Panc1 (cell line): Measurements from ENCODE around the gene TRDN. TPM values are rescaled to one million over a fixed set of nuclear protein-coding genes. Genes with fewer than 3 reads are reported as not detected.

Experiments used
- ATAC-seq: fragments of 200-7000 bp; cut with Tn5 transposase; 2 replicates; pipeline ENCODE4 v1.9.1; 2020; ENCODE audit warnings: mild to moderate bottlenecking, moderate library complexity
- BruUV-seq: library from RNA; stranded (reverse); fragments of 400-500 nt; replicated peaks from 2 replicates; lab custom pipeline; 2021; lab: Mats Ljungman, UMichigan
- CTCF ChIA-PET: fragments of 300-600 bp; sonication (Branson Sonifier 250); formaldehyde crosslinking; loops from one replicate; lab custom pipeline; 2022; ENCODE audit warnings: antibody characterized with exemption; lab: Charles Lee
- POLR2A ChIA-PET: fragments of 300-600 bp; sonication (Branson Sonifier 250); formaldehyde crosslinking; loops from one replicate; lab custom pipeline; 2022; ENCODE audit warnings: antibody characterized with exemption; lab: Charles Lee
- DNase-seq: peaks from one replicate; pipeline ENCODE4 v3.0.0-alpha.2; 2010; ENCODE audit warnings: low read depth, low spot score
- H3K27ac ChIP-seq: 2 replicates; pipeline ENCODE4 v1.5.1; 2011; ENCODE audit warnings: mild to moderate bottlenecking, low read length, inconsistent platforms
- H3K27me3 ChIP-seq: fragments of 200-500 bp; sonication (Bioruptor generic); 2 replicates; pipeline ENCODE4 v1.6.0; 2014; ENCODE audit warnings: low read length, inconsistent platforms; ENCODE audit not compliant: control insufficient read depth, insufficient read depth
- H3K36me3 ChIP-seq: fragments of 200-500 bp; sonication (Bioruptor generic); 2 replicates; pipeline ENCODE4 v1.5.1; 2014; ENCODE audit warnings: inconsistent platforms, mild to moderate bottlenecking, low read length, moderate library complexity; ENCODE audit not compliant: control insufficient read depth, insufficient read depth
- H3K4me1 ChIP-seq: 2 replicates; pipeline ENCODE4 v1.5.1; 2011; ENCODE audit warnings: inconsistent platforms, mild to moderate bottlenecking, low read length, moderate library complexity; ENCODE audit not compliant: control insufficient read depth, insufficient read depth
- H3K4me3 ChIP-seq, 2 experiments: 2 replicates each; pipeline ENCODE4 v1.5.1; 2011 to 2012; ENCODE audit warnings: low read depth in 2 of 2, low read length in 2 of 2, mild to moderate bottlenecking in 2 of 2, inconsistent platforms in 1 of 2, moderate library complexity in 1 of 2
- H3K9me3 ChIP-seq: fragments of 200-500 bp; sonication (Bioruptor generic); 2 replicates; pipeline ENCODE4 v1.5.1; 2014; ENCODE audit warnings: low read depth, mild to moderate bottlenecking, inconsistent platforms, low read length, moderate library complexity; ENCODE audit not compliant: control insufficient read depth, insufficient read depth
- POLR2AphosphoS5 ChIP-seq: IDR thresholded peaks from 2 replicates; pipeline ENCODE4 v1.6.1; 2012; ENCODE audit warnings: mild to moderate bottlenecking, low read depth, low read length, moderate library complexity
- SIN3A ChIP-seq: IDR thresholded peaks from 2 replicates; pipeline ENCODE4 v1.6.1; 2012; ENCODE audit warnings: low read depth, mild to moderate bottlenecking, low read length, moderate library complexity, borderline replicate concordance; ENCODE audit not compliant: insufficient read depth
- TCF7L2 ChIP-seq: IDR thresholded peaks from 2 replicates; pipeline ENCODE4 v1.6.1; 2011; ENCODE audit warnings: mild to moderate bottlenecking, low read depth, low read length, inconsistent platforms
- in situ Hi-C: cut with HindIII; loops from 2 replicates; pipeline ENCODE4 v1.10.0; 2016; ENCODE audit warnings: low sequenced_read_pairs, low pct_unique_long_range_greater_than_20kb
- intact Hi-C: fragments of 100-400 bp; cut with micrococcal nuclease; formaldehyde crosslinking; loops from one replicate; pipeline ENCODE4 v1.10.0; 2022; ENCODE audit not compliant: unreplicated experiment
- total RNA-seq: library from RNA; stranded (reverse); gene quantifications from one replicate; pipeline ENCODE4 v1.2.1, GENCODE V29; 2021; ENCODE audit not compliant: unreplicated experiment
- TF ChIP-seq, protein P1 (sequence below): fragments of 450-650 bp; IDR thresholded peaks from 2 replicates; pipeline ENCODE4 v1.5.1; 2017; ENCODE audit warnings: mild to moderate bottlenecking
- TF ChIP-seq, protein P2 (sequence below), 2 experiments: IDR thresholded peaks; 2 replicates each; pipeline ENCODE4 v1.6.1; 2011 to 2012; ENCODE audit warnings: low read depth in 2 of 2, control low read depth in 1 of 2, low read length in 1 of 2, mild to moderate bottlenecking in 1 of 2, moderate library complexity in 1 of 2; ENCODE audit not compliant: insufficient read depth in 1 of 2

TRDN gene
- total RNA-seq, 1 experiment from 2014 or later: not detected

DNA sequence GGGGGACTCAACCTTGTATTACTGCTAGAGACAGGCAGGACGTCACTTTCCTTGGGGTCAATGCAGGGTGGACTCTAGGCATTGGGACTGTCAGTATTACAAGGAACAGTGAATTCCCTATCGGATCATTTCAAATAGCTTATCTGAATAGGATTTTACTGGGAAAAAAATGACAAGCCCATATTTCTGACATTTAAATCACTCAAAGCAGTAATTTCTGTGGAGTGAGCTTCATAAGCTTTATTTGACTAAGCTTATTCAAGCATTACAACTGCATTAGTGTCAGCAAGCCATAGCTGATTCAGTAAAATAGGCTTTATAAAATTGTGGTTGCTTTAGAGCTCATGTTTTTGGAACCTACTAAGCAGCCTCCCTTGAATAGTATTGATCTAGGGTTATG lies 44.3 kb downstream of the TRDN start:
- ChIA-PET CTCF (no interaction called here), POLR2A (no interaction called here)
- Histone ChIP-seq H3K4me3 (no peak overlapping the region), H3K27ac (no peak overlapping the region), H3K9me3 (no peaks in the 10 kb centered on the region), H3K4me1 (no peaks in the 10 kb centered on the region), H3K27me3 (no peaks in the 10 kb centered on the region), H3K36me3 (no peaks in the 10 kb centered on the region)
- in situ Hi-C loops: no loop called here
- TF ChIP-seq POLR2AphosphoS5: no peak
- no peak for TF ChIP-seq TCF7L2
- TF ChIP-seq SIN3A: no peak
- TF ChIP-seq, protein P1, sequence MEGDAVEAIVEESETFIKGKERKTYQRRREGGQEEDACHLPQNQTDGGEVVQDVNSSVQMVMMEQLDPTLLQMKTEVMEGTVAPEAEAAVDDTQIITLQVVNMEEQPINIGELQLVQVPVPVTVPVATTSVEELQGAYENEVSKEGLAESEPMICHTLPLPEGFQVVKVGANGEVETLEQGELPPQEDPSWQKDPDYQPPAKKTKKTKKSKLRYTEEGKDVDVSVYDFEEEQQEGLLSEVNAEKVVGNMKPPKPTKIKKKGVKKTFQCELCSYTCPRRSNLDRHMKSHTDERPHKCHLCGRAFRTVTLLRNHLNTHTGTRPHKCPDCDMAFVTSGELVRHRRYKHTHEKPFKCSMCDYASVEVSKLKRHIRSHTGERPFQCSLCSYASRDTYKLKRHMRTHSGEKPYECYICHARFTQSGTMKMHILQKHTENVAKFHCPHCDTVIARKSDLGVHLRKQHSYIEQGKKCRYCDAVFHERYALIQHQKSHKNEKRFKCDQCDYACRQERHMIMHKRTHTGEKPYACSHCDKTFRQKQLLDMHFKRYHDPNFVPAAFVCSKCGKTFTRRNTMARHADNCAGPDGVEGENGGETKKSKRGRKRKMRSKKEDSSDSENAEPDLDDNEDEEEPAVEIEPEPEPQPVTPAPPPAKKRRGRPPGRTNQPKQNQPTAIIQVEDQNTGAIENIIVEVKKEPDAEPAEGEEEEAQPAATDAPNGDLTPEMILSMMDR: no peak
- TF ChIP-seq, protein P2, sequence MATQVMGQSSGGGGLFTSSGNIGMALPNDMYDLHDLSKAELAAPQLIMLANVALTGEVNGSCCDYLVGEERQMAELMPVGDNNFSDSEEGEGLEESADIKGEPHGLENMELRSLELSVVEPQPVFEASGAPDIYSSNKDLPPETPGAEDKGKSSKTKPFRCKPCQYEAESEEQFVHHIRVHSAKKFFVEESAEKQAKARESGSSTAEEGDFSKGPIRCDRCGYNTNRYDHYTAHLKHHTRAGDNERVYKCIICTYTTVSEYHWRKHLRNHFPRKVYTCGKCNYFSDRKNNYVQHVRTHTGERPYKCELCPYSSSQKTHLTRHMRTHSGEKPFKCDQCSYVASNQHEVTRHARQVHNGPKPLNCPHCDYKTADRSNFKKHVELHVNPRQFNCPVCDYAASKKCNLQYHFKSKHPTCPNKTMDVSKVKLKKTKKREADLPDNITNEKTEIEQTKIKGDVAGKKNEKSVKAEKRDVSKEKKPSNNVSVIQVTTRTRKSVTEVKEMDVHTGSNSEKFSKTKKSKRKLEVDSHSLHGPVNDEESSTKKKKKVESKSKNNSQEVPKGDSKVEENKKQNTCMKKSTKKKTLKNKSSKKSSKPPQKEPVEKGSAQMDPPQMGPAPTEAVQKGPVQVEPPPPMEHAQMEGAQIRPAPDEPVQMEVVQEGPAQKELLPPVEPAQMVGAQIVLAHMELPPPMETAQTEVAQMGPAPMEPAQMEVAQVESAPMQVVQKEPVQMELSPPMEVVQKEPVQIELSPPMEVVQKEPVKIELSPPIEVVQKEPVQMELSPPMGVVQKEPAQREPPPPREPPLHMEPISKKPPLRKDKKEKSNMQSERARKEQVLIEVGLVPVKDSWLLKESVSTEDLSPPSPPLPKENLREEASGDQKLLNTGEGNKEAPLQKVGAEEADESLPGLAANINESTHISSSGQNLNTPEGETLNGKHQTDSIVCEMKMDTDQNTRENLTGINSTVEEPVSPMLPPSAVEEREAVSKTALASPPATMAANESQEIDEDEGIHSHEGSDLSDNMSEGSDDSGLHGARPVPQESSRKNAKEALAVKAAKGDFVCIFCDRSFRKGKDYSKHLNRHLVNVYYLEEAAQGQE (IDR thresholded peaks at IDR 0.05; ENCODE audit: insufficient read depth in 1 of 2, low read depth in 2 of 2, low read length in 1 of 2): no peak
- intact Hi-C loops: no loop called here
- DNase-seq (no peak), ATAC-seq (no peak)
- BruUV-seq: no TSS peak

DNA sequence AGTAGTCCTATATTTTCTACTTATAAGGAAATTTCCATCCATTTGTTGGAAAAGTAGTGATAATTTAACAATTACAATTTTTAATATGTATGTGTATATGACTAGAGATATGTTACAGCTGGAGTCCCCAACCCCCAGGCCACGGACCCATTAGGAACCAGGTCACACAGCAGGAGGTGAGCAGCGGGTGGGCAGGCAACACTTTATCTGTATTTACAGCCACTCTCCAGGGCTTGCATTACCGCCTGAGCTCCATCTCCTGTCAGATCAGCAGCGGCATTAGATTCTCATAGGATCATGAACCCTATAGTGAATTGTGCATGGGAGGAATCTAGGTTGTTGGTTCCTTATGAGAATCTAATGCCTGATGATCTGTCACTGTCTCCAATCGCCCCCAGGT lies 46.8 kb downstream of the TRDN start:
- Histone ChIP-seq H3K4me3 (no peak overlapping the region), H3K36me3 (no peaks in the 10 kb centered on the region), H3K27me3 (no peaks in the 10 kb centered on the region), H3K9me3 (no peaks in the 10 kb centered on the region), H3K4me1 (no peaks in the 10 kb centered on the region), H3K27ac (no peak overlapping the region)
- ATAC-seq (no peak), DNase-seq (no peak)
- no TSS peak for BruUV-seq
- CTCF ChIA-PET: no interaction called here
- TF ChIP-seq, protein P1: no peak
- TF ChIP-seq, protein P2 (IDR thresholded peaks at IDR 0.05; ENCODE audit: insufficient read depth in 1 of 2, low read depth in 2 of 2, low read length in 1 of 2): no peak
- TF ChIP-seq POLR2AphosphoS5: no peak
- TF ChIP-seq SIN3A: no peak
- TF ChIP-seq TCF7L2: no peak
- POLR2A ChIA-PET: no interaction called here
- intact Hi-C loops: no loop called here
- in situ Hi-C loops: no loop called here
